ENCODE results near the gene CH25H. TPM values are rescaled to one million over a fixed set of nuclear protein-coding genes. Genes with fewer than 3 reads are reported as not detected.

CH25H gene
- polyA plus RNA-seq, 2 donors = 2.8 to 9.0 TPM

DNA sequence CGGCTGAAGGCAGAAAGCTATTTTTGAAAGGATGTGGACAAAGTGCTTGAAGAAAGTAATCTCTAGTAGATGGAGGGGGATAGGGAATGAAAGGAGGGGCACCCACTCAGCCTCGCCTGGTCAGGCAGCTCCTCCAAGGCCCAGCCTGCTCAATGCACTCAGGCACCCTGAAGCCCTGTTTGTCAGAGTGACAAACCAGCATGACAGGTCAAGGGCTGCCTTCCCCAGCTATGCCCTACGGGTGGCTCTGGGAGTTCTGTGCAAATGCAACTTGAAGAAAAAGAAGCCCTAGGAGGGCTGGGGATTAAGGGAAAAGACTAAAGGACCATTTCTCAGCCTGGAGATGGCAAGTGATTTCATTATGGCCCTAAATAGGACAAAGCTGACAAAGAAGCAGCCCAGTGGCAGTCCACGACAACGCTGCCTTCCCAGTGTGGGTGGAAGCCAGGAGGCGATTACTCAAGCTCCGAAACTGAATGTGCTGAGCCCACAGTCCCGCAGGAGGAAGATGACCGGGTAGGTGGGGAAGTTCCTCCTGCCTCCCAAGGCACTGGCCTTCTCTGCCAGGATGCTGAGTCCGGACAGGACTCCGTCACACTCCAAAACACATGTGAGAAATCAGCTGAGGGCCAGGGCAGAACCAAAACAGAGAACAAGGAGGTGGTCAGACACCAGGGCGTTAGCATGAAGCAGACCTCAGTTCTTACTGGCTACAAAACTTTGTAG is 28.1 kb upstream of the CH25H start:
- Histone ChIP-seq H3K9me3 (ENCODE audit: control insufficient read depth in 2 of 2, insufficient read depth in 1 of 2, low read depth in 1 of 2, low read length in 1 of 2) (no peaks in the 10 kb centered on the region), H3K4me3 (ENCODE audit: low read depth in 1 of 2, low read length in 2 of 2) (no peak overlapping the region), H3K27ac (ENCODE audit: low read depth in 2 of 2, low read length in 1 of 2) (no peak overlapping the region), H3K4me1 (ENCODE audit: control insufficient read depth in 2 of 2, insufficient read depth in 2 of 2, low read length in 1 of 2) (no peaks in the 10 kb centered on the region), H3K27me3 (ENCODE audit: control insufficient read depth in 1 of 2, insufficient read depth in 2 of 2, low read length in 2 of 2) (no peaks in the 10 kb centered on the region), H3K36me3 (ENCODE audit: control insufficient read depth in 2 of 2, insufficient read depth in 2 of 2, low read length in 1 of 2) (peaks cover 3 to 13% of the 10 kb centered on the region in 2 donors)
- 83 to 86% methylated on average over 12 of the region's 12 CpGs for WGBS, 2 donors

DNA sequence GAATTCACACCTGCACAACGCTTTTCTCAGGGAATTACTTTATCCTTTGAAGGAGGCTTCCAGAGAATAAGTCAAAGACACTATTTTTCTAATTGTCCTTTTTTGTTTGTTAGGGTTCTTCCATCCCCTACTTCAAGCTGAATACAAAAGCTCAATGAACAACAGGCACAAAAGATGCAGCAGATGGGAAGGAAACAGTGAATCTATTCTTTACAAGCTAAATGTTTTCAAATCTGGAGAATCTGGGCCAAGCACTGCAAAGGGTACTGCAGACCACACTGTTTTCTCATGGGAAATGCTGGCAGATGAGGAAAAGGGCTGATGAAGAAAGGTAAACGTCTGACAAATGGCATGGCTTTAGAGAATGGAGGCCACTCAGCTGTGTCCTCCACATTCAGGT is 25.9 kb upstream of the CH25H start:
- WGBS, 2 donors = 80 to 83% methylated on average over 2 of the region's 2 CpGs
- H3K4me1 ChIP-seq (ENCODE audit: control insufficient read depth in 2 of 2, insufficient read depth in 2 of 2, low read length in 1 of 2) = peaks cover 0 to 2% of the 10 kb centered on the region in 2 donors
- H3K27ac ChIP-seq (ENCODE audit: low read depth in 2 of 2, low read length in 1 of 2) = no peak overlapping the region
- H3K4me3 ChIP-seq (ENCODE audit: low read depth in 1 of 2, low read length in 2 of 2) = no peak overlapping the region
- H3K9me3 ChIP-seq (ENCODE audit: control insufficient read depth in 2 of 2, insufficient read depth in 1 of 2, low read depth in 1 of 2, low read length in 1 of 2) = no peaks in the 10 kb centered on the region
- H3K27me3 ChIP-seq (ENCODE audit: control insufficient read depth in 1 of 2, insufficient read depth in 2 of 2, low read length in 2 of 2) = no peaks in the 10 kb centered on the region
- peaks cover 3 to 6% of the 10 kb centered on the region in 2 donors for H3K36me3 ChIP-seq (ENCODE audit: control insufficient read depth in 2 of 2, insufficient read depth in 2 of 2, low read length in 1 of 2)

DNA sequence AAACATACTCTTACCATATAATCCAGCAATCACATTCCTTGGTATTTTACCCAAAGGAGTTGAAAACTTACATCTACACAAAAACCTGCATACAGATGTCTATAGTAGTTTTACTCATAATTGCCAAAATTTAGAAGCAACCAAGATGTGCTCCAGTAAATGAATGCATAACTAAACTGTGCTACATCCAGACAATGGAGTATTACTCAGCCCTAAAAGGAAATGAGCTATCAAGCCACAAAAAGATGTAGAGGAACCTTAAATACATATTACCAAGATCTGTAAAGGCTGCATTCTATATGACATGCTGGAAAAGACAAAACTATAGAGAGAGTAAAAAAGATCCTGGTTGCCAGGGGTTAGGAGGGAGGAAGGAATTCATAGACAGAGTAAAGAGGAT is 21.8 kb upstream of the CH25H start:
- Histone ChIP-seq H3K4me1 (ENCODE audit: control insufficient read depth in 2 of 2, insufficient read depth in 2 of 2, low read length in 1 of 2) (peaks cover 0 to 2% of the 10 kb centered on the region in 2 donors), H3K4me3 (ENCODE audit: low read depth in 1 of 2, low read length in 2 of 2) (no peak overlapping the region), H3K36me3 (ENCODE audit: control insufficient read depth in 2 of 2, insufficient read depth in 2 of 2, low read length in 1 of 2) (no peaks in the 10 kb centered on the region), H3K27me3 (ENCODE audit: control insufficient read depth in 1 of 2, insufficient read depth in 2 of 2, low read length in 2 of 2) (no peaks in the 10 kb centered on the region), H3K27ac (ENCODE audit: low read depth in 2 of 2, low read length in 1 of 2) (no peak overlapping the region), H3K9me3 (ENCODE audit: control insufficient read depth in 2 of 2, insufficient read depth in 1 of 2, low read depth in 1 of 2, low read length in 1 of 2) (no peaks in the 10 kb centered on the region)

DNA sequence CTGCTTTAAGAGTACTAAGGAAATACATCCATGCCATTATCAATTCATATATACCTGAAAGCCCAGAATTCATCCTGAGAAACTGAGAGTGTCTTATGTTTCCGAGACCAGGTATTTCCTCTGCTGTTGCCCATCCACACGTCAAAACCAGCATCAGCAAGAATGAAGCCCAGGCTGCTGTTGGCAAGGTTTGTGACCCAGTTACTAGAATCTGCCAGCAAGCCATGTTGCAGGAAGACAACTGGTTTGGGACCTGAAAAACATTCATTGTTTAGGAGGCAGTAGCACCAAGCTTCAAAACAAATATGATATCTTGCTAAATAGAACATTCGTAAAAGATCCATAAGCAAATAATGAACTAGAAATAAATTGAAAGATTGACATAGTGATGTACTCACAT is 21.0 kb upstream of the CH25H start:
- Histone ChIP-seq H3K27ac (ENCODE audit: low read depth in 2 of 2, low read length in 1 of 2) (no peak overlapping the region), H3K27me3 (ENCODE audit: control insufficient read depth in 1 of 2, insufficient read depth in 2 of 2, low read length in 2 of 2) (no peaks in the 10 kb centered on the region), H3K9me3 (ENCODE audit: control insufficient read depth in 2 of 2, insufficient read depth in 1 of 2, low read depth in 1 of 2, low read length in 1 of 2) (no peaks in the 10 kb centered on the region), H3K36me3 (ENCODE audit: control insufficient read depth in 2 of 2, insufficient read depth in 2 of 2, low read length in 1 of 2) (no peaks in the 10 kb centered on the region), H3K4me1 (ENCODE audit: control insufficient read depth in 2 of 2, insufficient read depth in 2 of 2, low read length in 1 of 2) (peaks cover 0 to 2% of the 10 kb centered on the region in 2 donors), H3K4me3 (ENCODE audit: low read depth in 1 of 2, low read length in 2 of 2) (no peak overlapping the region)
- 92 to 98% methylated on average over 3 of the region's 3 CpGs for WGBS, 2 donors

DNA sequence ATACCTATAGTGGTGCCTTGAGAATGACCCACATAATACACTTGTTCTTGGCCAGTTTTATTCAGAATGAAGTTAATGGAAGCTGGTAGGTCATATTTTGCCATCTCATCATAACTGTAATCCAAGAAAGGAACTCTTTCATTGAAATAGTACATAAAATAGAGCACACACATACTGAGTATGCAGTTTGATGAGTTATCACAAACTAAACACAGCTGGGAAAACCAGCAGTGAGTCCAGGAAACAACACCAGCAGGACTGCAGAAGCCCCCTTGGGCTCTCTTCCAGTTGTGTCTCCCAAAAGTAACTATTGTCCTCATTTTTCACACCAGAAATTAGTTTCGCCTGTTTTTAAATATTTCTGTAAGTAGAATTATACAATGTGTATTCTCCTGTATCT is 19.8 kb upstream of the CH25H start:
- H3K27ac ChIP-seq (ENCODE audit: low read depth in 2 of 2, low read length in 1 of 2) = no peak overlapping the region
- peaks cover 0 to 2% of the 10 kb centered on the region in 2 donors for H3K4me1 ChIP-seq (ENCODE audit: control insufficient read depth in 2 of 2, insufficient read depth in 2 of 2, low read length in 1 of 2)
- no peaks in the 10 kb centered on the region for H3K27me3 ChIP-seq (ENCODE audit: control insufficient read depth in 1 of 2, insufficient read depth in 2 of 2, low read length in 2 of 2)
- WGBS, 2 donors = 95 to 97% methylated on average over 1 of the region's 1 CpG
- no peak overlapping the region for H3K4me3 ChIP-seq (ENCODE audit: low read depth in 1 of 2, low read length in 2 of 2)
- H3K36me3 ChIP-seq (ENCODE audit: control insufficient read depth in 2 of 2, insufficient read depth in 2 of 2, low read length in 1 of 2) = no peaks in the 10 kb centered on the region
- no peaks in the 10 kb centered on the region for H3K9me3 ChIP-seq (ENCODE audit: control insufficient read depth in 2 of 2, insufficient read depth in 1 of 2, low read depth in 1 of 2, low read length in 1 of 2)

DNA sequence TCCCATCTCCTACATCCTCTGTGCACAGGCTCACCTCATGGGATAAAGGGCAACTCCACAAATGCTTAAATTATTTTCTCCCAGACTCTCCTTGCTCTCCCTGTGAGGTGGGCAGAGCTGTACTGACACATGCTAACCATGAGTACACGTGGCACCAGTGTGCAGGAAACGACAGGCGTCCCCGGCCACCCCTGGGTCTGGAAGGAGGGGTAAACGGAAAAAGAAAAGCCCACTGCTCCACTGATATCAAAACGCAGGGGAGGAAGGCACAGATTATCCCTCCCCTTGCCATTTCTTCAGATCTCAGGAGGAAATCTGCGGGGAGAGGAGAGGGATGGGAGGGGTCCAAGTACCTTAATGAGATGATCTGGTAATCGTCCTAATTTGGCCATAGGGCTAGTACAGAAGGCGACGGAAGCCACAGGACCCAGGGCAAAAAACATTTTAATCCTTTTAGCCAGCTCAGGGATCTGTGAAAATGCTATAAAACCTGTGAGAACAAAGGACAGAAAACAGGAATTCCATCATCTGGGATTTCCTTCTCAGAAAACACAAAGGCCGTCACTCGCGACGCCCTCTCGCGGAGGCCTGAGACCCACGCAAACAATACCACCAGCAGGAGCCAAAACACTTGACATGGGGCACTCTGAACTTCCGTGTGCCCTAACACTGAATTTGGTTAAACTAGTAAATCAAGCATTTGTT is 17.8 kb upstream of the CH25H start:
- H3K36me3 ChIP-seq (ENCODE audit: control insufficient read depth in 2 of 2, insufficient read depth in 2 of 2, low read length in 1 of 2) = no peaks in the 10 kb centered on the region
- H3K27ac ChIP-seq (ENCODE audit: low read depth in 2 of 2, low read length in 1 of 2) = peak overlapping the region in 1 of 2 donors; percentile 11
- no peaks in the 10 kb centered on the region for H3K27me3 ChIP-seq (ENCODE audit: control insufficient read depth in 1 of 2, insufficient read depth in 2 of 2, low read length in 2 of 2)
- no peaks in the 10 kb centered on the region for H3K9me3 ChIP-seq (ENCODE audit: control insufficient read depth in 2 of 2, insufficient read depth in 1 of 2, low read depth in 1 of 2, low read length in 1 of 2)
- WGBS, 2 donors = 54% methylated on average over 18 of the region's 18 CpGs
- peaks cover 0 to 4% of the 10 kb centered on the region in 2 donors for H3K4me1 ChIP-seq (ENCODE audit: control insufficient read depth in 2 of 2, insufficient read depth in 2 of 2, low read length in 1 of 2)
- no peak overlapping the region for H3K4me3 ChIP-seq (ENCODE audit: low read depth in 1 of 2, low read length in 2 of 2)

DNA sequence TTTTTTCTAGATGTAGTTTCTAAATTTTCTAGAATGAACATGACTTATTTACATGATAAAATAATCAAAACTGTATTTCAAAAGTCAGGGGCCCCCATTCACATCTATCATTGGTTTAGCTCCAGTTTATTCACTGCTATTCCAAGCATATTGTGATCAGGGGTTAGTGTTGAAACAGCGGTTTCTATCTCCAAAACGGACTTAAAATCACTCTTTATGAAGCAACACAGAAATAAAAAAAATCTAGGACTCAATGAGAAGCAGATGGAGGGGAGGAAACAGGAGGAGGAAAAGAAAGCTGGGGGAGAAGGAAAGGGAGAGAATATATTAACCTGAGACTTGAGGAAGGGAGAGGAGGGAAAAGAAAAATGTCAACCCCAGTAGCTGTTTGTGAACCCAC is 14.8 kb upstream of the CH25H start:
- no peak overlapping the region for H3K27ac ChIP-seq (ENCODE audit: low read depth in 2 of 2, low read length in 1 of 2)
- peaks cover 0 to 3% of the 10 kb centered on the region in 2 donors for H3K4me1 ChIP-seq (ENCODE audit: control insufficient read depth in 2 of 2, insufficient read depth in 2 of 2, low read length in 1 of 2)
- no peaks in the 10 kb centered on the region for H3K36me3 ChIP-seq (ENCODE audit: control insufficient read depth in 2 of 2, insufficient read depth in 2 of 2, low read length in 1 of 2)
- no peak overlapping the region for H3K4me3 ChIP-seq (ENCODE audit: low read depth in 1 of 2, low read length in 2 of 2)
- H3K9me3 ChIP-seq (ENCODE audit: control insufficient read depth in 2 of 2, insufficient read depth in 1 of 2, low read depth in 1 of 2, low read length in 1 of 2) = no peaks in the 10 kb centered on the region
- H3K27me3 ChIP-seq (ENCODE audit: control insufficient read depth in 1 of 2, insufficient read depth in 2 of 2, low read length in 2 of 2) = no peaks in the 10 kb centered on the region
- 45 to 59% methylated on average over 2 of the region's 2 CpGs for WGBS, 2 donors

DNA sequence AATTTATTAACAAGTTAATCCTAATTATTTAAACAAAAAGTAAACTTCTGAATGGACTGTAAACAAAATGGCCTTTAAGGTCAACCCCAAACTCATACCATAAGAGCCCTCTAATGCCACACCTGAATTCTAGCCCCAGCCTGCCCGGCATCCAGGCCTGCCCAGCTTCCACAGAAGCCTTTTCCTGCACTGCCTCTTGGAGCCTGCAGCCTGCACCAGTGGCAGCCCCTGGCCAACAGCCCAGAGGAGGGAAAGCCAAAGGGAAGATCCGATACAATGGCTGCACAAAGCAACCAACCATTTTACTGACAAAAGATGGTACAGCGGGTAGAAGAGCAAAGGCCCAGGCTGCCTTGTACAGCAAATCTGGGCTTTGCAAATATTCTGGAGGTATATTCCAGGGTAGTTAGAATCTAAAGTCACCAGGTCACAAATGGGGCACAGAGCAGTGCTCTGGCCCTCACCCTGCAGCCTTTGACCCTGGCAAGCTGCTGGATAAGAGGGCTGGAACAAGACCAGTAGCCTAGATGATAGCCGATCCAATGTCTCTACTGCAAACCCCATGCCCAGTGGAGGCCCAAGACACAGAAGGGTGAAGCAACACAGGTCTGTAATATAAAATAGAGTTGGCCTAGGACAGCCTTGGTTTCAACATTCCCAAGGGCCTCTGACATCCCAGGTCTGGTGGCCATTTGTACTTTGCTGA is 12.5 kb upstream of the CH25H start:
- H3K27me3 ChIP-seq (ENCODE audit: control insufficient read depth in 1 of 2, insufficient read depth in 2 of 2, low read length in 2 of 2) = no peaks in the 10 kb centered on the region
- 53 to 60% methylated on average over 4 of the region's 4 CpGs for WGBS, 2 donors
- H3K27ac ChIP-seq (ENCODE audit: low read depth in 2 of 2, low read length in 1 of 2) = peak overlapping the region in 1 of 2 donors; percentile 1
- no peaks in the 10 kb centered on the region for H3K9me3 ChIP-seq (ENCODE audit: control insufficient read depth in 2 of 2, insufficient read depth in 1 of 2, low read depth in 1 of 2, low read length in 1 of 2)
- H3K36me3 ChIP-seq (ENCODE audit: control insufficient read depth in 2 of 2, insufficient read depth in 2 of 2, low read length in 1 of 2) = peaks cover 0 to 2% of the 10 kb centered on the region in 2 donors
- no peak overlapping the region for H3K4me3 ChIP-seq (ENCODE audit: low read depth in 1 of 2, low read length in 2 of 2)
- H3K4me1 ChIP-seq (ENCODE audit: control insufficient read depth in 2 of 2, insufficient read depth in 2 of 2, low read length in 1 of 2) = peaks cover 0 to 3% of the 10 kb centered on the region in 2 donors

DNA sequence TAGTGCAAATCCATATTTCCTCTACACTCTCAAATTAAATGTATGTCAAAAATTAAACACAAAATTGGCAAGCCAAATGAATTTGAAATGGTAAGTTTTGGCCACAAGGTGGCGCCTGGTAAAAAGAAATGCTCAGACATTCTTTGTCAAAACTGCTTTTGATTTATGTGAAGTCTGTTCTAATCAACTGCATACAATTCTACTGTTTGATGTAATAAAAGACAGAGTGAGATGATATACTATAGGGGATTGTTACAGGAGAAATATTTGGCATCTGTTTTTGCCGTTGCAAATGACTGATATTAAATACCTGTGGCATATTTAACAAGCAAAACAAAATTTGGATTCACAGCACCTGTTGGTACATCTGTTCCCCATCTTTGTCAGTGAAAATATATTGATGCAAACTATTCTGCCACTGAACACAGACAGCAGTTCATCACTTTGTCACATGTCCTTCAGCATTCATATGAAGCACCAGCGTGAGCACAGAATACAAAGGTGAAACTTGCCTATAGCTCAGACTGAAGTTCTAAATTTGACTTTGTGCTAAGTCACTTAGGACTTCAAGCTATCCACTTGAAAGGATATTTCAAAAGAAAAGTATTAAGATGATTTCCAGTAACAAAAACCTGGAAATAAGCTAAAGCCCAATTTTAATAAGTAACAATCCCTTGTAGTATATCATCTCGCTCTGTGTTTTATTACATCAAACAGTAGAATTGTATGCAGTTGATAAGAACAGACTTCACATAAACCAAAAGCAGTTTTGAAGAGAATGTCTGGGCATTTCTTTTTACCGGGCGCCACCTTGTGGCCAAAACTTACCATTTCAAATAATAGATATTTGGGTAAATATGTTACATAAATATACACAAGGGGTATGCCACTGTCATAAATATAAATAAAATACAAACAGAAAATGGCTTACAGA is 10.2 kb upstream of the CH25H start:
- Histone ChIP-seq H3K9me3 (ENCODE audit: control insufficient read depth in 2 of 2, insufficient read depth in 1 of 2, low read depth in 1 of 2, low read length in 1 of 2) (no peaks in the 10 kb centered on the region), H3K27me3 (ENCODE audit: control insufficient read depth in 1 of 2, insufficient read depth in 2 of 2, low read length in 2 of 2) (no peaks in the 10 kb centered on the region), H3K27ac (ENCODE audit: low read depth in 2 of 2, low read length in 1 of 2) (peak overlapping the region in 1 of 2 donors; percentile 60), H3K36me3 (ENCODE audit: control insufficient read depth in 2 of 2, insufficient read depth in 2 of 2, low read length in 1 of 2) (peaks cover 0 to 2% of the 10 kb centered on the region in 2 donors), H3K4me1 (ENCODE audit: control insufficient read depth in 2 of 2, insufficient read depth in 2 of 2, low read length in 1 of 2) (peaks cover 0 to 3% of the 10 kb centered on the region in 2 donors), H3K4me3 (ENCODE audit: low read depth in 1 of 2, low read length in 2 of 2) (no peak overlapping the region)
- 10 to 13% methylated on average over 6 of the region's 6 CpGs for WGBS, 2 donors
